ENCODE data around the gene IFNLR1. TPM values are rescaled to one million over a fixed set of nuclear protein-coding genes. Genes with fewer than 3 reads are reported as not detected.
"Not testable (repeated sequence)": the region's sequence is repeated elsewhere in the genome, so short reads cannot be mapped to it uniquely, and the experiment has no call there.

IFNLR1 gene
- 0.16 TPM for total RNA-seq

- DNase-seq: peak; percentile 42
Measured at GRCh38 chr1:24186993-24187790, at the start of gene IFNLR1. TSS of gene IFNLR1 (minus strand) at chr1:24187289. CDS start at chr1:24187248, 41 bp downstream.

GRCh38 chr1:24235921-24236788 is 49.1 kb upstream of the IFNLR1 start:
- DNase-seq: no peak

GRCh38 chr1:24233684-24234600 is 46.9 kb upstream of the IFNLR1 start:
- DNase-seq: no peak

GRCh38 chr1:24231701-24232100 is 44.6 kb upstream of the IFNLR1 start:
- DNase-seq: no peak

GRCh38 chr1:24228311-24228710 is 41.2 kb upstream of the IFNLR1 start:
- no peak for DNase-seq

- no peak for DNase-seq
Measured at GRCh38 chr1:24226749-24227148, 39.7 kb upstream of the IFNLR1 start.

GRCh38 chr1:24224761-24225160 is 37.7 kb upstream of the IFNLR1 start:
- no peak for DNase-seq

GRCh38 chr1:24224086-24224485 is 37.0 kb upstream of the IFNLR1 start:
- DNase-seq: no peak

GRCh38 chr1:24222793-24223192 is 35.7 kb upstream of the IFNLR1 start:
- DNase-seq: no peak

- DNase-seq: no peak
Measured at GRCh38 chr1:24222008-24222605, 35.0 kb upstream of the IFNLR1 start.

- no peak for DNase-seq
Measured at GRCh38 chr1:24221246-24221645, 34.2 kb upstream of the IFNLR1 start.

GRCh38 chr1:24216276-24217074 is 29.4 kb upstream of the IFNLR1 start:
- no peak for DNase-seq

GRCh38 chr1:24215226-24215814 is 28.2 kb upstream of the IFNLR1 start:
- DNase-seq: no peak

- DNase-seq: no peak
Measured at GRCh38 chr1:24212376-24212775, 25.3 kb upstream of the IFNLR1 start.

- no peak for DNase-seq
Measured at GRCh38 chr1:24210195-24210627, 23.1 kb upstream of the IFNLR1 start.

GRCh38 chr1:24209097-24209496 is 22.0 kb upstream of the IFNLR1 start:
- DNase-seq: no peak

GRCh38 chr1:24207709-24208108 is 20.6 kb upstream of the IFNLR1 start:
- no peak for DNase-seq

- not testable (repeated sequence) for DNase-seq
Measured at GRCh38 chr1:24207395-24207687, 20.3 kb upstream of the IFNLR1 start.

- DNase-seq: no peak
Measured at GRCh38 chr1:24206516-24207394, 19.7 kb upstream of the IFNLR1 start.

GRCh38 chr1:24206083-24206464 is 19.0 kb upstream of the IFNLR1 start:
- no peak for DNase-seq
